Renal cortex interstitium (tissue), 11 donors: ENCODE data around the gene TCERG1L. TPM values are rescaled to one million over a fixed set of nuclear protein-coding genes. Genes with fewer than 3 reads are reported as not detected.

Experiments
- DNase-seq, 11 donors: peaks; one replicate each; pipeline ENCODE4 v3.0.0-alpha.2; 2013; ENCODE audit warnings: low read depth in 9 of 11, low spot score in 4 of 11; ENCODE audit errors: extremely low read depth in 1 of 11
- polyA plus RNA-seq, 3 donors: library from polyadenylated mRNA; unstranded; fragments of 120-200 nt; gene quantifications; one replicate each; pipeline ENCODE4 v1.2.1, GENCODE V29; 2013; ENCODE audit not compliant: insufficient read length in 3 of 3

The TCERG1L gene
- polyA plus RNA-seq, 3 donors = 1.1 to 2.4 (median 1.3) TPM

DNA sequence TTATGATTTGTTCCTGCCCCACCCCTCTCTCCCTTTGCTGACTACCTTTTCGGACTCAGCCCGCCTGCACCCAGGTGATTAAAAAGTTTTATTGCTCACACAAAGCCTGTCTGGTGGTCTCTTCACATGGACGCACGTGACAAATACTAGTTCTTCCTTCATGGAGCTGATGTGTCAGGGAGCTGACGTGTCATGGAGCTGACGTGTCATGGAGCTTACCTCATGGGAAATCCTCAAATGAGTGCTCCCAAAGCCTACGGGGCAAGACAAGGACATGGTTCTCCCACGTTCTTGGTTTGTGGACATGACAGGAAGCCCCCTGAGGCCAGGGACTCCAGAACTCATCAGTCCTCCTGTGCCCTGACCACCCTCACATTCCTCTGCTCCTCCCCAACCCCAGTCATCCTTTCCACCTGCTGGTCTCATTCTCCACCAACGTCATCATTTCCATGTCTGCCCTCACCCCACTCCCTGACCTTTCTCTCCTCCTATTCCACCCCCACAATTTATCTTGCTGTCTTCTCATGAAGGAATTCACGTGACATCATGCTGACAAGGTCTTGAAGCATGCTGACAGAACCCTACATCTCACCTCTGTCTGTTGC is 261.3 kb downstream of the TCERG1L start:
- DNase-seq = no peak

DNA sequence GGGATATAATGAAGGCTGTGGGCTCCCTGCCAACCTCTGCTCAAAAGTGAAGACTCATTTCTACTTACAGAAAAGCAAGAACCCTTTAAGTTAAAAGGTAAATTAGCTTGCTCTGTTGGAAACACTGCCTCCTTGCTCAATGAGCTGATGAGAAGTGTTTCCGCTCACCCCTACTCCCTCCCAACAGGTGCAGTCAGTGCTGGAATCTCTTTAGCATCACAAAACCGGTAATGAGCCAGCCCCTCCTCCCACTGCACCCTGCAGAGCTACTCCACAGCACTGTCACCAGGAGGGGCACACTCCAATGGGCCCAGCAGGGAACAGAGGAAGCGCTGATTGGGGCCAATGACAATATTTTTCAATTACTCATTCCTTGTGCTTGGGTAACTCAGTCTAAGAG is 262.5 kb downstream of the TCERG1L start:
- DNase-seq = peak in 5 of 11 donors; percentile 16 to 32 (median 28)

DNA sequence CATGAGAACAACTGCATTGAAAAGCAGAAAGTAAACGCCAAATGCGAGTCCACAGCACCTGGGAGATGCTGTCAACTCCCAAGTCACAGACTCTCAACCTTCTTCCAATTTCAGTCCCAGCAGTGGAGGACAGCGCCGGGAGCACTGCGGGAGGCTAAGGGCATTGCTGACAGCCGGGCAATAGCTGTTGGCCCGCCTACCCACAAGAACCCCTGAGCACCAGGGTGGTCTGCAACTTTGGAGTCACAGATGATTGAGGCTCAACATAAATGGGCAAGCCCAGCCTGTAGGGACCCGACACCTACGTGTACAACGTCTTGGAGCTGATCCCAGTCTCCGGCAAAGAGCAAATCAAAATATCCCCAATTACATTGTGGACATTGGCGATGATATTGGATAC is 262.9 kb downstream of the TCERG1L start:
- no peak for DNase-seq

DNA sequence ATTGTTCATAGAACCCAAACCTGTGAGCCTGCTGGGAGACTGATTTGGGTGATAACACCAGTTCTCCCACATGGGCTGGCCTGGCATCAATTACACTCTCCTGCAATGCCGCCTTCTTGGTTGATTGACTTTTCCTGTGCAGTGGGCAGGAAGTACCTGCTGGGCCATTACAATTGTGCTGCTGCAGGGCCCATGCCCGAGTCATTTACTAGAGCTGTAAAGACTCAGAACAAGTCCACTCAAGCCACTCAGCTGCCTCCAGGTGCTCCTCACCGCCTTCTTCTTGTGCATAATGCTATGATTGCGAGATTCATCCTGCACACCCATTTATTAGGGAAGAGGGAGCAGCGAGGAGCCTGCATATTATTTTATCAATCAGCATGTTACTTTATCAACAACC is 264.0 kb downstream of the TCERG1L start:
- no peak for DNase-seq

DNA sequence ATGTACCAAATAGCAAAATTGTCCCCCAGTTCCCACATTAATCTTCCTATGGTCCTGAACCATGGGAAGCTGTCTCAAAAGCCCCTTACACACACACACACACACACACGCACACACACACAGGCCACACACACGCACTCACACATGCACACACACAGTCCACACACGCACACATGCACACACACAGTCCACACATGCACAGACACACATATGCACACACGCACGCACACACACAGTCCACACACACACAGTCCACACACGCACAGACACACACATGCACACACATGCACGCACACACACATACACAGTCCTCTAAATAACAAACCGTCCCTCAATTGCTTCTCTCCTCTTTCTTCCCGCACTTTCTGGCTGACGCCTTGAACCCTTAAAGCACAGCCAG is 265.3 kb downstream of the TCERG1L start:
- no peak for DNase-seq

DNA sequence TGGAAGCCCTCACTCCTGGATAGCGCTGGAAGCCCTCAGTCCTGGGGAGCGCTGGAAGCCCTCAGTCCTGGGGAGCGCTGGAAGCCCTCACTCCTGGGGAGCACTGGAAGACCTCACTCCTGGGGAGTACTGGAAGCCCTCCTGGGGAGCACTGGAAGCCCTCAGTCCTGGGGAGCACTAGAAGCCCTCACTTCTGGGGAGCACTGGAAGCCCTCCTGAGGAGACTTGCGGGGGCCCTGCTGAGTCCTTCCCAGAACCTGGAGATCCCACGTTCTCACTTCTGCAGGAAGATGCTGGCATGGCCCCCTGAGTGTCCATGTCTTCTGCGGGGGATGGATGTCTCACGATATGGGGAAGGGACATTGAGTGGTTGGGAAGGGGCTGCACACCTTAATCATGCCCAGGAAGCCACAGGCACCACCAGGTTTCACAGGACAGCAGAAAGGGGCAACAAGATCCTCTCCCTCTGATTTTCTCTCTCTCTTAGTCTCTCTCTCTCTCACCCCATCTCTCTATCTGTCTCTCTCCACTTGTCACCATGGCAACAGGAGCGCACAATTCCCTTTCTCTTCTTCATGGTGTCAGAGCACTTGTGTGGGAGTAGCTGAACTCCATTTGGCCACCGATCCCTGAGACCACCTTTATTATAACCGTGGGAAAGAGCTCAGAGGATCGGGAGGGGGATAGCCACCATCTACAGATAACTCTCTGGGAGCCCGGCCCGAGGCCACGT is 267.0 kb downstream of the TCERG1L start:
- DNase-seq = no peak

DNA sequence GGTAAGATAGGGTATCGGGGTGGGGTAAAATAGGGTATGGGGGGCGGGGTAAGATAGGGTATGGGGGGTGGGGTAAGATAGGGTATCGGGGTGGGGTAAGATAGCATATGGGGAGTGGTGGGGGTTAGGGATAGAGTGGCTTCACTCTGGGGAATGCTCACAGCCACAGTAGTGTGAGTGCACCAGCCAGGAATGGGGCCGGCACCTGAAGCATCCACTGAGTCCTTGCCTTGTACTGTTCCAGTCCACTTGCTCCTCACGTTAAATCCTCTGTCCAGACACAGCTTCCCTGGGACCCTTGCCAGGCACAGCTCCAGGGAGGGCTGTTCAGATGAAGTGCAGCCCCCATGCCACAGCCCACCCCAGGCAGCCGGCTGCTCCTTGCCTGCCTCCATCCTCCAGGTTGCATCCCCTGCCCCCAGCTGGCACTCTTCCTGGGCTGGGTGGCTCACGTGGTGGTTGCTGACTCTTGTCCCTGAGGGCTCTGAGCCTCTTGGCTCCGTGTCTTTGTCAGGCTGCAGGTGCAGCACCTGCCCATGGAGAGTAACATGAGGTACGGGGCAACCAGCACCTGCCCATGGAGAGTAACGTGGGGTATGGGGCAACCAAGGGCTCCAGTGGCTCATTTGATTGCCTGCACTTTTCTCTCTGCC is 268.4 kb downstream of the TCERG1L start:
- DNase-seq = no peak
